Measurements from ENCODE around the gene BTBD7.

The BTBD7 gene

DNA sequence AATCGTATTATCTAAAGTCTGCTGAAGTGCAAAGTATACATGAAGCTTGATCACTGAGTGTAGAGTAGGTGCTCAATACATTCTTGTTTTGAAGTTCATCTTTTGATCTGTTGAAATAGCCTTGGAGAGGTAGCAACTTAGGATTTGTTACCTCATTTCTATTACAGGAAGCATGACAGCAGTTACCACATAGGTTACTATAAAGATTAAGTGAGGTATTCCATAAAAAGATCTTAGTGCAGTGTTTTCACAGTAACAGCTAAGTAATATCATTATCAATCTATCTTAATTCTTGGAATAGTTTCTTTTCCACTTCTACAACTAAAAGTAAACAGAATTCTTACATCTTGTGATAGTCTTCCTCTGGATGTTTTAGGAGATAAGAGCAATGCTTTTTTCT is 50.9 kb downstream of the BTBD7 start:
- Histone ChIP-seq H3K27ac (no peak overlapping the region), H3K27me3 (no peaks in the 10 kb centered on the region), H3K9me3 (replicated peaks in 1 of 11) (no peaks in the 10 kb centered on the region), H3K4me1 (peaks cover 0 to 26% (median 11%) of the 10 kb centered on the region in 10 experiments; a peak in 14 of 20 replicates), H3K4me3 (no peak overlapping the region), H3K9ac (no peak overlapping the region), H3K36me3 (peaks cover 19 to 81% (median 42%) of the 10 kb centered on the region in 11 experiments; a peak in 21 of 22 replicates), H4K20me1 (peaks cover 0 to 84% (median 22%) of the 10 kb centered on the region in 11 experiments; a peak in 15 of 22 replicates), H3K4me2 (0 out of 22 replicates have a peak overlapping the region, but pooled peaks of 1 of the 11 experiments have one; percentile 13)
- no peak for TF ChIP-seq Cebpa-rat (IDR thresholded peaks at IDR 0.05)

DNA sequence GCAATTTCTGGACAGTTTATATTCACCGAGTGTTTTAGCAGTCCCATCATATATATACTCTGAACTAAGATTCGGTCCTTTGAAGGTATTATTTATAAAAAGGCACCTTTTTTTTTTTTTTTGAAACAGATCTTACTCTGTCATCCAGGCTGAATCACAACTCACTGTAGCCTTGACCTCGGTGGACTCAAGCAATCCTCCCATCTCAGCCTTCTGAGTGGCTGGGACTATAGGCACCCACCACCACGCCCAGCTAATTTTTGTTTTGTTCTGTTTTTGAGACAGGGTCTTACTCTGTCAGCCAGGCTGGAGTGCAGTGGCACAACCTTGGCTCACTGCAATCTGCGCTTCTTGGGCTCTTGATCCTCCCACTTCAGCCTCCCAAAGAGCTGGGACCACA is 52.1 kb downstream of the BTBD7 start:
- Histone ChIP-seq H3K4me1 (peaks cover 0 to 19% (median 11%) of the 10 kb centered on the region in 10 experiments; a peak in 14 of 20 replicates), H3K9me3 (replicated peaks in 1 of 11) (no peaks in the 10 kb centered on the region), H3K4me3 (no peak overlapping the region), H4K20me1 (peaks cover 0 to 83% (median 25%) of the 10 kb centered on the region in 11 experiments; a peak in 15 of 22 replicates), H3K36me3 (peaks cover 9 to 81% (median 33%) of the 10 kb centered on the region in 11 experiments; a peak in 17 of 22 replicates), H3K9ac (no peak overlapping the region), H3K27me3 (no peaks in the 10 kb centered on the region), H3K4me2 (no peak overlapping the region), H3K27ac (no peak overlapping the region)
- no peak for TF ChIP-seq Cebpa-rat (IDR thresholded peaks at IDR 0.05)

DNA sequence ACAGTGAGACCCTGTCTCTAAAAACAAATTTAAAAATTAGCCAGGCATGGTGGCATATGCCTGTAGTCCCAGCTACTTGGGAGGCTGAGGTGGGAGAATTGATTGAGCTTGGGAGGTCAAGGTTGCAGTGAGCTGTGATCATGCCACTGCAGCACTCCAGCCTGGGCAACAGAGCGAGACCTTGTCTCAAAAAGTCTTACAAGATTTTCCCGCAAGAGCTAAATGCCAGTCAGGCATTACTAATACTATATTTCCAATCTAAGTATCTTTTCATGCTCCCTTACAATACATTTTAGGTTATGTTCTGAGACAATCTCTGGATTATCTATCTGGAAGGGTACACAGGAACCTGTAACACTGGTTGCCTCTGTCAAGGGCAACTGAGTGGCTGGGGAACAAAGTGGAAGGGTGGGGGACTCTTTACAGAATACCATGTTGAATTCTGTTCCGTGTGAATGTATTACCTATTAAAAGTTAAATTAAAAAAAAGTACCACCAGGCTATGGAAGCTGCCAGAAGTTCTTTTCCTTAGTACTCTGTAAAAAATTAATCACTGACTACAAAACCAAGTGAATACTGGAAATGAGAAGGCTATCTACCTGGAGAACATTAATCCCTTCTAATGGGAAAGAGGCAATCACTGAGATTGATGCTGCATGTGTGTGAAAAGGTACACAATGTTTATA is 56.7 kb downstream of the BTBD7 start:
- Histone ChIP-seq H3K4me1 (peaks cover 0 to 20% (median 8%) of the 10 kb centered on the region in 10 experiments; a peak in 13 of 20 replicates), H3K4me2 (no peak overlapping the region), H3K36me3 (peaks cover 3 to 96% (median 47%) of the 10 kb centered on the region in 11 experiments; a peak in 20 of 22 replicates), H3K9ac (no peak overlapping the region), H4K20me1 (peaks cover 0 to 94% (median 19%) of the 10 kb centered on the region in 11 experiments; a peak in 14 of 22 replicates), H3K4me3 (no peak overlapping the region), H3K9me3 (replicated peaks in 1 of 11) (no peaks in the 10 kb centered on the region), H3K27me3 (no peaks in the 10 kb centered on the region), H3K27ac (no peak overlapping the region)
- no peak for TF ChIP-seq Cebpa-rat (IDR thresholded peaks at IDR 0.05)

DNA sequence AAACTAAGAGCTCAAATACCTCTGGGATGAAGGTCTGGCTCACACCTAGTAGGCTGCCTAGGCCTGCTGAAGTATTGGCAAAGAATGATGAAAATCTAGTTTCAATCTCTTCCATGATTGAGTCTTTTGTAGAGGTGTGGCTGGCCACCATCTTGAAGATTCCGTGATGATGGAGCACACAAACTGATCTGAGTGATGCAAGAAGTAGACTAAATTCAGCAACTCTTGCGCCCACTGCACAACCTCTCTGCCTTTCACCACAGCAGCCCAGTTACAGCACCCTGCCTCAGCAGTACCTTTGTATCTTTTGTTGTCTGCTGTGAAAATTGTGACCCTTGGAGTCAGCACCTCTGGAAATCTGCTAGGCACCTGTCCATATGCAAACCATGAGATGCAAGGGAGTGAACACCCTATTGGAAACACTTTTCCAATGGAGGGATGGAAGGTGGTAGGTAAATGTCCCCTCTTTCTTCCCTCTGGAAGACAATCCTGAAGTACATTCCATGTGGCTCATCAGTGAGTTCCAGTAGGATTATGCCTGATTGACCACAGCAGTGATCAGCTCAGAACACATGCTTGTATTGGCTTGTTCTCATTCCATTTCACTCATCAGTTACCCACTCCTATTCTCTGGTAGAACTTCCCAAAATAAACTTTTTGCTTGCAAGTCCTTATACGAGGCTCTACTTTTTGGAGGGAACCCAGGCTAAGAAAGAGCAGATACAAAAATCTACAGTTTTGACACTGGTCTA is 58.6 kb downstream of the BTBD7 start:
- Histone ChIP-seq H3K36me3 (peaks cover 0 to 86% (median 43%) of the 10 kb centered on the region in 11 experiments; a peak in 20 of 22 replicates), H3K4me1 (peaks cover 0 to 31% (median 8%) of the 10 kb centered on the region in 10 experiments; a peak in 13 of 20 replicates), H3K9me3 (replicated peaks in 1 of 11) (no peaks in the 10 kb centered on the region), H3K9ac (no peak overlapping the region), H3K27me3 (no peaks in the 10 kb centered on the region), H3K27ac (no peak overlapping the region), H3K4me2 (no peak overlapping the region), H3K4me3 (no peak overlapping the region), H4K20me1 (peaks cover 0 to 95% (median 20%) of the 10 kb centered on the region in 11 experiments; a peak in 14 of 22 replicates)
- TF ChIP-seq Cebpa-rat (IDR thresholded peaks at IDR 0.05) = no peak

DNA sequence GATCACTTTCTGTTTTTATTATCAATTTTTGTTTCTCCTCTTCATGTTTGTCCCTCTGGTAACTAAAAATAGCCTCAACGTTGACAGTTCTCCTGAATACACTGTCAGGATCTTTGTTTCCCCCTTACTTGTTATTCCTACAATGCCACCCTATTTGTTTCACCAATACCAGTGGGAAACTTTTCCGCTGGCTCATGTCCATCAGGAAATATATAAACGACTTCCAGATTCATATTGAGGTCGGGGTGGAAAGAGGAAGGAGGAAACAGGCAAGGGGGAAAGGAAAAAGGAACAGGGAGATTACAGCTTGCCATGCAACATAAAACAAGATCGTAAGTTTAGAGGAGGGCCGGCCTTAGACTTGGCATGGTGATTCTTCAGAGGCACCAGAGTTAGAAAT is 61.7 kb downstream of the BTBD7 start:
- Histone ChIP-seq H3K4me3 (no peak overlapping the region), H3K9me3 (replicated peaks in 1 of 11) (no peaks in the 10 kb centered on the region), H3K4me2 (peak overlapping the region in 5 of 11 experiments; percentile 3 to 30 (median 13); a peak in 2 of 22 replicates), H3K4me1 (peaks cover 0 to 31% (median 8%) of the 10 kb centered on the region in 10 experiments; a peak in 13 of 20 replicates), H3K9ac (no peak overlapping the region), H3K27ac (no peak overlapping the region; a peak in 1 of 22 replicates), H4K20me1 (peaks cover 0 to 99% (median 35%) of the 10 kb centered on the region in 11 experiments; a peak in 13 of 22 replicates), H3K36me3 (peaks cover 3 to 68% (median 29%) of the 10 kb centered on the region in 11 experiments; a peak in 20 of 22 replicates), H3K27me3 (no peaks in the 10 kb centered on the region)
- no peak for TF ChIP-seq Cebpa-rat (IDR thresholded peaks at IDR 0.05)

DNA sequence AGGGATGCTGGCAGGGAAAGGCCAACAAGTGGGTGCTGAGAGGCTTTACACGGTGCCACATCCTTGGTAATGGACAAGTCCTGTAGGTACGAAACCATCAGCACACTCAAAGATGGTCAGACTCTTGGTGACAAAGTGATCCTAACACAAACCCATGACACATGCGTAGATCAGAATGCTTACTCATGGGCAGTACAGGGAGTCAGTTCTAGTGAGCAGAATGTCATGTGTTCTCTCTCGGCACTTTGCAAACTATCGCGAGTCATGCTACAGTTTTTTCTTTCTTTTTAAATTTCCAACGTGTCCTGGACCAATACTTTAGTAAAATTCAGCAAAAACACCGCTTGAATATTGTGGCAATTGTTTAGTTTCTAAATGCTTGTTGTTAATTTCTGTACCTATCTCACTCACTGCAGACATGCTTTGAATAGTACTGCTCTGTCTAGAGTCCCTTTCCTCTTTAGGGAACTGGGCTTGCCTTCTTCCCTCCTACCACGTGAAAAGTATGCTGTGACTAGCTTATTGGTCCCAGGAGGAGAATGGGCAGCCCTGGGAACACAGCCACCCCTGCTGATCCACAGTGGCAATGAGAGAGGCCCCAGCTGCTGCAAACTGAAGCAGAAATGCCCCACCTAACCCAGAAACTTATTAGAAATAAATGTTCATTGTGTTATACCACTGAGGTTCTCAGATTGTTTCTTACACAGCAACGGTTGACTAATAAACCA is 63.3 kb downstream of the BTBD7 start:
- Histone ChIP-seq H3K4me3 (no peak overlapping the region), H3K27me3 (no peaks in the 10 kb centered on the region), H3K4me2 (no peak overlapping the region), H3K9me3 (replicated peaks in 1 of 11) (no peaks in the 10 kb centered on the region), H3K4me1 (peaks cover 0 to 31% (median 8%) of the 10 kb centered on the region in 10 experiments; a peak in 13 of 20 replicates), H4K20me1 (peaks cover 0 to 99% (median 27%) of the 10 kb centered on the region in 11 experiments; a peak in 13 of 22 replicates), H3K9ac (no peak overlapping the region), H3K36me3 (peaks cover 13 to 68% (median 23%) of the 10 kb centered on the region in 11 experiments; a peak in 20 of 22 replicates), H3K27ac (no peak overlapping the region)
- TF ChIP-seq Cebpa-rat (IDR thresholded peaks at IDR 0.05) = no peak

DNA sequence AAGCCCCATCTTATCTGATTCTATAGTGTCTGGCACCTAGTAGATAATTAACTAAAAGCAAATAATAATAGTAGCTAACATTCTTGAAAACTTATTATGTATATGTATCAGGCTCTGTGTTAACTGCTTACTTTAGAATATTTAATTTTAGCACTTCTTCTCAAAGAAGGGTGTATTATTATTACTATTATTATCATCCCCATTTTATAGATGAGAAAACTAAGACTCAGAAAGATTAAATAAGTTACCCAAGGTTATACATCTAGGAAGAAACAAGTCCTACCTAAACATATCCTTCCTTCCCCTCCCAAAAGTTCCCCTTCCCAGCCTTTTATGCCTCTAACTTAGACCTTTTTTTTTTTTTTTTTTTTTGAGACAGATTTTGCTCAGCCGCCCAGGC is 64.4 kb downstream of the BTBD7 start:
- H3K4me1 ChIP-seq = peaks cover 0 to 31% (median 8%) of the 10 kb centered on the region in 10 experiments; a peak in 13 of 20 replicates

DNA sequence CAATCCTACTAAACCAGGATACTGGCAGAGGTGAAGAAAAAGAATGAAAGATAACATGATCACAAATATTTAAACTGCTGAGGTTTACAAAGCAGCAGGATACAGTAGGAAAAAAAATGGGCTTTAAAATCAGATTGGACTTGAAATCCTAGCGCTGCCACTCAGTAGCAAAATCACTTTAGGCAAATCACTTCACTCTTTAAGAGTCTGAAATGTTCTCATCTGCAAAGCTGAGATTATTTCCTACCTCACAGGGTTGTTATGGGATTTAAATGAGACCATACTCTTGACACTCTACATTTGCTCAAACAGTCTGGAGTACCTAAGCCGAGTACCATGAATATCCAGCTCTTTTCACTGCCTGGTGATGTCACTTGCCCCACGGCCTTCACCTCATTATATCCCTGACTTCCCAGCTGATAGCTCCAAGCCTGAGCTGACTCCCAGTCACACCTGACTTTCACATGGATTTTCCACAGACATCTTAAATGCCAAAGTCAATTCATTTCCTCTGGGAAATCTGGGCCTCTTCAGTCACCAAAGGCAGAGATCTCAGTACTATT is 65.6 kb downstream of the BTBD7 start:
- no peak for TF ChIP-seq Cebpa-rat (IDR thresholded peaks at IDR 0.05)

More for the DNA sequence above, 64.4 kb downstream of the BTBD7 start:
- H3K4me3 ChIP-seq = no peak overlapping the region
- no peak overlapping the region for H3K27ac ChIP-seq
- H3K9ac ChIP-seq = no peak overlapping the region
- no peak overlapping the region for H3K4me2 ChIP-seq
- H3K36me3 ChIP-seq = peaks cover 19 to 68% (median 25%) of the 10 kb centered on the region in 11 experiments
- peaks cover 0 to 99% (median 29%) of the 10 kb centered on the region in 11 experiments; a peak in 13 of 22 replicates for H4K20me1 ChIP-seq
- no peak for TF ChIP-seq Cebpa-rat (IDR thresholded peaks at IDR 0.05)
- H3K27me3 ChIP-seq = no peaks in the 10 kb centered on the region
- no peaks in the 10 kb centered on the region for H3K9me3 ChIP-seq (replicated peaks in 1 of 11)

More for the DNA sequence above, 65.6 kb downstream of the BTBD7 start:
- Histone ChIP-seq H3K27me3 (no peaks in the 10 kb centered on the region), H3K9ac (no peak overlapping the region), H3K9me3 (replicated peaks in 1 of 11) (no peaks in the 10 kb centered on the region), H3K4me1 (peaks cover 0 to 22% (median 8%) of the 10 kb centered on the region in 10 experiments; a peak in 13 of 20 replicates), H3K4me2 (no peak overlapping the region), H3K36me3 (peaks cover 22 to 68% (median 37%) of the 10 kb centered on the region in 11 experiments), H4K20me1 (peaks cover 0 to 96% (median 29%) of the 10 kb centered on the region in 11 experiments; a peak in 13 of 22 replicates), H3K27ac (no peak overlapping the region), H3K4me3 (no peak overlapping the region)
